H1 (cell line): ENCODE data around the gene PPIB. TPM values are rescaled to one million over a fixed set of nuclear protein-coding genes. Genes with fewer than 3 reads are reported as not detected.

Source experiments
- CTCF ChIA-PET: fragments of 300-600 bp; sonication (Branson Sonifier 250); formaldehyde crosslinking; loops from one replicate; lab custom pipeline; 2021; ENCODE audit not compliant: partially characterized antibody; lab: Charles Lee
- POLR2A ChIA-PET: fragments of 300-600 bp; sonication (Branson Sonifier 250); formaldehyde crosslinking; loops from one replicate; lab custom pipeline; 2021; ENCODE audit warnings: inconsistent platforms; ENCODE audit not compliant: partially characterized antibody; lab: Charles Lee
- DNase-seq, 2 experiments: peaks; one replicate each; pipeline versions ENCODE4 v3.0.0 to v3.0.0-alpha.2; 2010 to 2022; ENCODE audit warnings: low spot score in 2 of 2, low read depth in 1 of 2, mixed read lengths in 1 of 2
- FAIRE-seq: peaks from 2 replicates; lab custom pipeline; 2011; peaks lifted over from hg19 to GRCh38; lab: Jason Lieb, UNC
- H2AFZ ChIP-seq: 2 replicates; pipeline ENCODE4 v1.8.1; 2012; ENCODE audit warnings: low read length, inconsistent platforms
- H2AK5ac ChIP-seq: 2 replicates; pipeline ENCODE4 v1.6.1; 2013; ENCODE audit warnings: low read depth, low read length
- H2BK120ac ChIP-seq: replicated peaks from 2 replicates; pipeline ENCODE3; 2013; ENCODE audit warnings: low read depth, low read length, inconsistent platforms
- H2BK12ac ChIP-seq: 2 replicates; pipeline ENCODE4 v1.6.1; 2013; ENCODE audit warnings: low read depth, low read length
- H2BK15ac ChIP-seq: 2 replicates; pipeline ENCODE4 v1.6.1; 2013; ENCODE audit warnings: low read length
- H2BK20ac ChIP-seq: 2 replicates; pipeline ENCODE4 v1.6.1; 2013; ENCODE audit warnings: low read length
- H2BK5ac ChIP-seq: 2 replicates; pipeline ENCODE4 v1.6.1; 2013; ENCODE audit warnings: low read depth, low read length
- H3K14ac ChIP-seq: 2 replicates; pipeline ENCODE4 v1.6.1; 2013; ENCODE audit warnings: inconsistent platforms; ENCODE audit not compliant: insufficient read length
- H3K18ac ChIP-seq: 2 replicates; pipeline ENCODE4 v1.6.1; 2013; ENCODE audit warnings: low read length; ENCODE audit errors: extremely low read depth
- H3K23ac ChIP-seq: 2 replicates; pipeline ENCODE4 v1.6.1; 2013; ENCODE audit warnings: inconsistent platforms; ENCODE audit not compliant: insufficient read length
- H3K23me2 ChIP-seq: 2 replicates; pipeline ENCODE4 v1.6.1; 2013; ENCODE audit warnings: low read depth, low read length
- H3K27ac ChIP-seq: 2 replicates; pipeline ENCODE4 v1.6.1; 2011; ENCODE audit warnings: low read depth, low read length, inconsistent platforms
- H3K27me3 ChIP-seq, 4 experiments: replicated peaks in 1 of 4; 1 replicate in 1 of 4; 2 replicates in 3 of 4; pipeline versions ENCODE4 v1.6.1 to v1.8.1; 2011 to 2013; ENCODE audit warnings: low read length in 3 of 4, mild to moderate bottlenecking in 3 of 4, inconsistent platforms in 2 of 4, mixed read lengths in 2 of 4, moderate library complexity in 1 of 4; ENCODE audit not compliant: control insufficient read depth in 3 of 4, insufficient read depth in 3 of 4; ENCODE audit errors: extremely low read depth in 1 of 4
- H3K36me3 ChIP-seq, 4 experiments: 2 replicates each; pipeline versions ENCODE4 v1.6.1 to v1.8.1; 2011 to 2013; ENCODE audit warnings: mild to moderate bottlenecking in 4 of 4, low read length in 3 of 4, moderate library complexity in 2 of 4, control low read depth in 1 of 4, inconsistent platforms in 1 of 4; ENCODE audit not compliant: insufficient read depth in 4 of 4, control insufficient read depth in 2 of 4
- H3K4ac ChIP-seq: replicated peaks from 2 replicates; pipeline ENCODE3; 2013; ENCODE audit warnings: low read length, low read depth, mixed read lengths, inconsistent platforms; ENCODE audit not compliant: insufficient read length
- H3K4me1 ChIP-seq, 4 experiments: replicated peaks in 1 of 4; 1 replicate in 1 of 4; 2 replicates in 3 of 4; pipeline versions ENCODE4 v1.6.1 to v1.8.1; 2011 to 2013; ENCODE audit warnings: low read length in 3 of 4, inconsistent platforms in 2 of 4, mixed read lengths in 1 of 4; ENCODE audit not compliant: insufficient read depth in 4 of 4, control insufficient read depth in 3 of 4
- H3K4me2 ChIP-seq, 2 experiments: 2 replicates each; pipeline versions ENCODE4 v1.6.1 to v1.8.1; 2011 to 2013; ENCODE audit warnings: low read depth in 2 of 2, low read length in 2 of 2, control low read depth in 1 of 2, inconsistent platforms in 1 of 2, mild to moderate bottlenecking in 1 of 2; ENCODE audit not compliant: insufficient read depth in 1 of 2
- H3K4me3 ChIP-seq, 4 experiments: fragments of 200-600, 300-600 bp in 1 of 4; sonication (generic), shearing (Covaris generic), sonication (Bioruptor Twin) in 1 of 4; 2 replicates each; pipeline versions ENCODE4 v1.5.1 to v1.8.1; 2011 to 2016; ENCODE audit warnings: low read length in 4 of 4, low read depth in 3 of 4, control low read depth in 2 of 4, inconsistent platforms in 2 of 4, mild to moderate bottlenecking in 2 of 4, mixed read lengths in 1 of 4, moderate library complexity in 1 of 4; ENCODE audit not compliant: insufficient read depth in 2 of 4; ENCODE audit errors: extremely low read depth in 1 of 4
- H3K56ac ChIP-seq: replicated peaks from 2 replicates; pipeline ENCODE3; 2013; ENCODE audit warnings: low read depth, mild to moderate bottlenecking, mixed read lengths, low read length, inconsistent platforms; ENCODE audit not compliant: insufficient read length
- H3K79me1 ChIP-seq: 2 replicates; pipeline ENCODE4 v1.6.1; 2013; ENCODE audit warnings: low read depth, low read length, control low read depth
- H3K79me2 ChIP-seq, 2 experiments: 2 replicates each; pipeline versions ENCODE4 v1.6.1 to v1.8.1; 2012 to 2013; ENCODE audit warnings: low read length in 2 of 2, mild to moderate bottlenecking in 2 of 2, inconsistent platforms in 1 of 2; ENCODE audit not compliant: insufficient read depth in 2 of 2, control insufficient read depth in 1 of 2
- H3K9ac ChIP-seq, 4 experiments: replicated peaks in 1 of 4; 1 replicate in 1 of 4; 2 replicates in 3 of 4; pipeline versions ENCODE4 v1.6.1 to v1.8.1; 2011 to 2013; ENCODE audit warnings: low read depth in 3 of 4, low read length in 3 of 4, control low read depth in 2 of 4, mild to moderate bottlenecking in 2 of 4, moderate library complexity in 2 of 4, inconsistent platforms in 1 of 4; ENCODE audit errors: extremely low read depth in 1 of 4
- H3K9me3 ChIP-seq, 2 experiments: 2 replicates each; pipeline versions ENCODE4 v1.6.1 to v1.8.1; 2012 to 2013; ENCODE audit warnings: mild to moderate bottlenecking in 2 of 2, moderate library complexity in 2 of 2, control low read depth in 1 of 2, inconsistent platforms in 1 of 2, low read depth in 1 of 2, low read length in 1 of 2, mixed read lengths in 1 of 2; ENCODE audit not compliant: insufficient read depth in 2 of 2
- H4K20me1 ChIP-seq, 2 experiments: replicated peaks in 1 of 2; 2 replicates each; pipeline versions ENCODE3 to v1.8.1; 2011 to 2013; ENCODE audit warnings: inconsistent platforms in 2 of 2, low read length in 2 of 2, mild to moderate bottlenecking in 1 of 2; ENCODE audit not compliant: insufficient read depth in 2 of 2, control insufficient read depth in 1 of 2
- H4K5ac ChIP-seq: 2 replicates; pipeline ENCODE4 v1.6.1; 2013; ENCODE audit warnings: low read length, low read depth, mixed read lengths, inconsistent platforms; ENCODE audit not compliant: insufficient read length
- H4K8ac ChIP-seq: 2 replicates; pipeline ENCODE4 v1.8.0; 2013; ENCODE audit warnings: mild to moderate bottlenecking, moderate library complexity, low read length, inconsistent platforms; ENCODE audit not compliant: insufficient read depth; ENCODE audit errors: extremely low read depth
- H4K91ac ChIP-seq: replicated peaks from 2 replicates; pipeline ENCODE3; 2013; ENCODE audit warnings: low read length, mixed read lengths, inconsistent platforms; ENCODE audit not compliant: insufficient read length
- ATF3 ChIP-seq: IDR thresholded peaks from 2 replicates; pipeline ENCODE4 v1.6.1; 2011; ENCODE audit warnings: low read depth, mild to moderate bottlenecking, low read length; ENCODE audit not compliant: insufficient read depth
- CREB1 ChIP-seq: IDR thresholded peaks from 2 replicates; pipeline ENCODE4 v1.6.1; 2012; ENCODE audit warnings: inconsistent platforms
- JUN ChIP-seq: IDR thresholded peaks from 2 replicates; pipeline ENCODE4 v1.6.1; 2011; ENCODE audit warnings: low read depth, mild to moderate bottlenecking, improper control_type of control experiment, low read length
- WGBS, 2 experiments: shearing (Covaris generic) in 1 of 2; methylation state at CpG; one replicate each; pipeline versions ENCODE4 v1.1.6 to v1.1.7; 2013 to 2015; ENCODE audit warnings: low lambda C conversion rate in 2 of 2, mixed read lengths in 2 of 2, inconsistent platforms in 1 of 2, low coverage in 1 of 2, missing lambda C conversion rate in 1 of 2; ENCODE audit not compliant: insufficient replicate concordance in 2 of 2, insufficient coverage in 1 of 2, insufficient read length in 1 of 2; ENCODE audit errors: extremely low coverage in 1 of 2, missing lambda C conversion rate in 1 of 2; 5-methylcytosine and 5-hydroxymethylcytosine counted together
- polyA plus RNA-seq, 7 experiments: library from polyadenylated mRNA; depleted of rRNA in 3 of 7; stranded (reverse) in 5 of 7; unstranded in 2 of 7; fragments of >200 nt in 5 of 7; fragments of 200-250 nt in 2 of 7; gene quantifications; 1 replicate in 5 of 7; 2 replicates in 1 of 7; 4 replicates in 1 of 7; pipeline versions ENCODE4 v1.2.1 to v1.2.3, GENCODE V29; 2011 to 2013; ENCODE audit warnings: missing spikeins in 2 of 7, mixed read lengths in 2 of 7
- total RNA-seq: library from RNA; stranded (reverse); fragmentation: NEBNext Ultra II Directional; extraction: Animal tissue kit (Norgen Biotek cat#: 25700); gene quantifications from 2 replicates; pipeline ENCODE4 v1.2.1, GENCODE V29; 2021

PPIB gene
- total and polyA plus RNA-seq, 2 of the 8 experiments (the other 6 are each of a cell fraction or from before 2014, with no cell fraction given): 558 to 579 TPM

GRCh38 chr15:64210371-64210770 lies 47.5 kb upstream of the PPIB start:
- TF ChIP-seq JUN (no peak), ATF3 (no peak), CREB1 (no peak)
- no peaks in the 10 kb centered on the region for H4K20me1 ChIP-seq
- no peak for DNase-seq
- H2BK15ac ChIP-seq: no peak overlapping the region
- no peaks in the 10 kb centered on the region for H3K9me3 ChIP-seq
- H3K18ac ChIP-seq: no peak overlapping the region
- H2BK5ac ChIP-seq: no peak overlapping the region
- no peak overlapping the region for H3K4ac ChIP-seq
- H4K91ac ChIP-seq: no peak overlapping the region
- H3K4me2 ChIP-seq: no peak overlapping the region
- no peak overlapping the region for H2AK5ac ChIP-seq
- no peak overlapping the region for H2AFZ ChIP-seq
- H3K9ac ChIP-seq: no peak overlapping the region
- H3K4me3 ChIP-seq: no peak overlapping the region
- no peak overlapping the region for H4K8ac ChIP-seq
- H3K14ac ChIP-seq: no peak overlapping the region
- peaks cover 0 to 4% (median 3%) of the 10 kb centered on the region in 4 experiments; a peak in 2 of 8 replicates for H3K36me3 ChIP-seq
- no peaks in the 10 kb centered on the region for H3K23me2 ChIP-seq
- ChIA-PET POLR2A (no interaction called here), CTCF (interaction anchor here (0.7 to 1.1 kb wide), 3 partner anchors 27 to 163 kb away, joined by 3 to 4 read pairs (median 3); no protein-coding TSS in a partner anchor)
- no peak overlapping the region for H2BK120ac ChIP-seq
- no peaks in the 10 kb centered on the region for H3K4me1 ChIP-seq
- H2BK20ac ChIP-seq: no peak overlapping the region
- H4K5ac ChIP-seq: no peak overlapping the region
- H3K79me1 ChIP-seq: no peaks in the 10 kb centered on the region
- no peak overlapping the region for H3K56ac ChIP-seq
- no peak overlapping the region for H3K27ac ChIP-seq
- 82% methylated on average over 2 of the region's 2 CpGs; no CpG with 5 or more reads in 1 of the 2 experiments for WGBS, 2 experiments
- no peak for FAIRE-seq
- no peak overlapping the region for H2BK12ac ChIP-seq
- H3K79me2 ChIP-seq: no peaks in the 10 kb centered on the region
- no peak overlapping the region for H3K23ac ChIP-seq
- H3K27me3 ChIP-seq: no peaks in the 10 kb centered on the region
